Smooth muscle cell (in vitro differentiated cells): ENCODE results near the gene PLEKHG2. TPM values are rescaled to one million over a fixed set of nuclear protein-coding genes. Genes with fewer than 3 reads are reported as not detected.

Experiments used
- DNase-seq: peaks from one replicate; lab custom pipeline; 2025; ENCODE audit not compliant: unreplicated experiment; lab: John Stamatoyannopoulos, UW
- H2AFZ ChIP-seq: fragments of 200-600 bp; sonication (generic); 2 replicates; pipeline ENCODE4 v1.6.0; 2016; ENCODE audit warnings: antibody characterized with exemption, low read depth, mild to moderate bottlenecking
- H3F3A ChIP-seq: fragments of 200-600 bp; sonication (generic); 2 replicates; pipeline ENCODE4 v1.6.0; 2017; ENCODE audit warnings: antibody characterized with exemption, low read depth
- H3K27ac ChIP-seq: fragments of 200-600 bp; sonication (generic); 2 replicates; pipeline ENCODE4 v1.5.1; 2016; ENCODE audit warnings: low read depth, mild to moderate bottlenecking
- H3K27me3 ChIP-seq: fragments of 200-600 bp; sonication (generic); 2 replicates; pipeline ENCODE4 v1.6.1; 2016; ENCODE audit warnings: low read depth, mild to moderate bottlenecking
- H3K36me3 ChIP-seq: fragments of 200-600 bp; sonication (generic); 2 replicates; pipeline ENCODE4 v1.5.1; 2016; ENCODE audit warnings: low read depth
- H3K4me1 ChIP-seq: fragments of 200-600 bp; sonication (generic); 2 replicates; pipeline ENCODE4 v1.5.1; 2016; ENCODE audit warnings: low read depth
- H3K4me2 ChIP-seq: fragments of 200-600 bp; sonication (generic); 2 replicates; pipeline ENCODE4 v1.6.0; 2016; ENCODE audit warnings: mild to moderate bottlenecking
- H3K4me3 ChIP-seq: fragments of 200-600 bp; sonication (generic); 2 replicates; pipeline ENCODE4 v1.5.1; 2016; ENCODE audit warnings: mild to moderate bottlenecking
- H3K79me2 ChIP-seq: fragments of 200-600 bp; sonication (generic); 2 replicates; pipeline ENCODE4 v1.6.0; 2016; ENCODE audit warnings: low read depth, mild to moderate bottlenecking
- H3K9ac ChIP-seq: fragments of 200-600 bp; sonication (generic); 2 replicates; pipeline ENCODE4 v1.6.0; 2016; ENCODE audit warnings: low read depth
- H3K9me3 ChIP-seq: fragments of 200-600 bp; sonication (generic); replicated peaks from 2 replicates; pipeline ENCODE4 v1.5.1; 2016; ENCODE audit warnings: low read depth
- H4K20me1 ChIP-seq: fragments of 200-600 bp; sonication (generic); 2 replicates; pipeline ENCODE4 v1.6.0; 2016; ENCODE audit warnings: low read depth
- CTCF ChIP-seq: fragments of 200-600 bp; sonication (generic); IDR thresholded peaks from 2 replicates; pipeline ENCODE4 v1.5.1; 2017; ENCODE audit warnings: borderline replicate concordance, mild to moderate bottlenecking, antibody characterized with exemption; ENCODE audit not compliant: insufficient read depth, poor library complexity, severe bottlenecking
- WGBS: methylation state at CpG from one replicate; pipeline ENCODE4 v1.1.7; 2016; ENCODE audit warnings: low lambda C conversion rate; 5-methylcytosine and 5-hydroxymethylcytosine counted together
- polyA plus RNA-seq: library from polyadenylated mRNA; unstranded; fragments of >200 nt; fragmentation: Nextera tagmentation; extraction: Ambion mirVana; gene quantifications from 2 replicates; pipeline ENCODE4 v1.2.1, GENCODE V29; 2016
- total RNA-seq: library from RNA; depleted of rRNA; stranded (reverse); fragments of >200 nt; gene quantifications from 2 replicates; pipeline ENCODE4 v1.2.3, GENCODE V29; 2014

The PLEKHG2 gene, protein sequence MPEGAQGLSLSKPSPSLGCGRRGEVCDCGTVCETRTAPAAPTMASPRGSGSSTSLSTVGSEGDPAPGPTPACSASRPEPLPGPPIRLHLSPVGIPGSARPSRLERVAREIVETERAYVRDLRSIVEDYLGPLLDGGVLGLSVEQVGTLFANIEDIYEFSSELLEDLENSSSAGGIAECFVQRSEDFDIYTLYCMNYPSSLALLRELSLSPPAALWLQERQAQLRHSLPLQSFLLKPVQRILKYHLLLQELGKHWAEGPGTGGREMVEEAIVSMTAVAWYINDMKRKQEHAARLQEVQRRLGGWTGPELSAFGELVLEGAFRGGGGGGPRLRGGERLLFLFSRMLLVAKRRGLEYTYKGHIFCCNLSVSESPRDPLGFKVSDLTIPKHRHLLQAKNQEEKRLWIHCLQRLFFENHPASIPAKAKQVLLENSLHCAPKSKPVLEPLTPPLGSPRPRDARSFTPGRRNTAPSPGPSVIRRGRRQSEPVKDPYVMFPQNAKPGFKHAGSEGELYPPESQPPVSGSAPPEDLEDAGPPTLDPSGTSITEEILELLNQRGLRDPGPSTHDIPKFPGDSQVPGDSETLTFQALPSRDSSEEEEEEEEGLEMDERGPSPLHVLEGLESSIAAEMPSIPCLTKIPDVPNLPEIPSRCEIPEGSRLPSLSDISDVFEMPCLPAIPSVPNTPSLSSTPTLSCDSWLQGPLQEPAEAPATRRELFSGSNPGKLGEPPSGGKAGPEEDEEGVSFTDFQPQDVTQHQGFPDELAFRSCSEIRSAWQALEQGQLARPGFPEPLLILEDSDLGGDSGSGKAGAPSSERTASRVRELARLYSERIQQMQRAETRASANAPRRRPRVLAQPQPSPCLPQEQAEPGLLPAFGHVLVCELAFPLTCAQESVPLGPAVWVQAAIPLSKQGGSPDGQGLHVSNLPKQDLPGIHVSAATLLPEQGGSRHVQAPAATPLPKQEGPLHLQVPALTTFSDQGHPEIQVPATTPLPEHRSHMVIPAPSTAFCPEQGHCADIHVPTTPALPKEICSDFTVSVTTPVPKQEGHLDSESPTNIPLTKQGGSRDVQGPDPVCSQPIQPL (N-terminal part only)
- total RNA-seq (16.3 and 42.2 TPM in 2 replicates), polyA plus RNA-seq (33.0 and 51.9 TPM in 2 replicates)

DNA sequence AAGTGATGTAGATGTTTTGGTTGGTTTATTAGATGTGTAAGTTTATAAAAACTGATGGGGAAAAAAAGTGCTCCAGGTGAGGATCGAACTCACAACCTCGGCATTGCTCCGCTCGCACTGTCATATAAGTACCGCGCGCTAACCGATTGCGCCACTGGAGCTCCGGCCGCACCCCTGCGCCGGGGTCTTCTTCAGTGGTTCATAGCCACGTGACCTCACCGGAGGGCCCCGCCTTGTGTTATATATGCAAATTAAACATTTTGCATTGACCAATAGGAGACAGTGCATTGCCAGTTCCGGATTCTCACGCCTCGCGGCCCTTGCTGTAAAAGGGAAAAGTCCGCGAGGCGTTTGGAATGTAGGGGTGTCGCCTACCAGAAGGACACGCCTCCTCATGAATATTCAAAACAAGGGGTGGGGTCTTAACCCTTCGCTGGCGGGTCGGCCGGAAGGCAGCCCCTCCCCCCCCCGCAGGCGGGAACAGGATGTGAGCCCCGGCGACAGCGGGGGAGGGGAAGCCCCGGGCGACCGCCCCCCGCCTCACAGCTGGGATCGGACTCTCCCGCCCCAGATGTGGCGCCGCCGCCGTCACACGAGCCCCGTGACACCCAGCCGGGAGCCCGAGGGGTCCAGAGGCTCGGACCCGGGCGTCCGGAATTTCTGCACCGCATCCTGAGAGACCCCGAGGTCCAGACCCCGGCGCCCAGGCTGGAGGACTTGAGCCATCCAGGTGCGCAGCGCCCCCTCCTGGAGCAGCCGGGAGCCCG lies at the start of gene PLEKHG2:
TSS of gene PLEKHG2 (plus strand) at position 570 of the 767 bp plus-strand sequence. CDS start 1,418 bp downstream, outside the sequence.
- peak; percentile 99 for DNase-seq
- H4K20me1 ChIP-seq = peaks cover 44% of the 10 kb centered on the region
- 1% methylated on average over 51 of the region's 60 CpGs for WGBS
- H3K4me1 ChIP-seq = peaks cover 20% of the 10 kb centered on the region
- no peaks in the 10 kb centered on the region for H3K36me3 ChIP-seq
- no peaks in the 10 kb centered on the region for H3K9me3 ChIP-seq
- H3K4me3 ChIP-seq = peak within 1 kb of the TSS; percentile 96
- peak; percentile 86 for TF ChIP-seq CTCF
- peak within 1 kb of the TSS; percentile 33 for H2AFZ ChIP-seq
- peaks cover 62% of the 10 kb centered on the region for H3K79me2 ChIP-seq
- H3K4me2 ChIP-seq = peak within 1 kb of the TSS; percentile 94
- H3K27me3 ChIP-seq = no peaks in the 10 kb centered on the region
- peak within 1 kb of the TSS; percentile 95 for H3K27ac ChIP-seq
- peaks cover 18% of the 10 kb centered on the region for H3F3A ChIP-seq
- peak within 1 kb of the TSS; percentile 75 for H3K9ac ChIP-seq

DNA sequence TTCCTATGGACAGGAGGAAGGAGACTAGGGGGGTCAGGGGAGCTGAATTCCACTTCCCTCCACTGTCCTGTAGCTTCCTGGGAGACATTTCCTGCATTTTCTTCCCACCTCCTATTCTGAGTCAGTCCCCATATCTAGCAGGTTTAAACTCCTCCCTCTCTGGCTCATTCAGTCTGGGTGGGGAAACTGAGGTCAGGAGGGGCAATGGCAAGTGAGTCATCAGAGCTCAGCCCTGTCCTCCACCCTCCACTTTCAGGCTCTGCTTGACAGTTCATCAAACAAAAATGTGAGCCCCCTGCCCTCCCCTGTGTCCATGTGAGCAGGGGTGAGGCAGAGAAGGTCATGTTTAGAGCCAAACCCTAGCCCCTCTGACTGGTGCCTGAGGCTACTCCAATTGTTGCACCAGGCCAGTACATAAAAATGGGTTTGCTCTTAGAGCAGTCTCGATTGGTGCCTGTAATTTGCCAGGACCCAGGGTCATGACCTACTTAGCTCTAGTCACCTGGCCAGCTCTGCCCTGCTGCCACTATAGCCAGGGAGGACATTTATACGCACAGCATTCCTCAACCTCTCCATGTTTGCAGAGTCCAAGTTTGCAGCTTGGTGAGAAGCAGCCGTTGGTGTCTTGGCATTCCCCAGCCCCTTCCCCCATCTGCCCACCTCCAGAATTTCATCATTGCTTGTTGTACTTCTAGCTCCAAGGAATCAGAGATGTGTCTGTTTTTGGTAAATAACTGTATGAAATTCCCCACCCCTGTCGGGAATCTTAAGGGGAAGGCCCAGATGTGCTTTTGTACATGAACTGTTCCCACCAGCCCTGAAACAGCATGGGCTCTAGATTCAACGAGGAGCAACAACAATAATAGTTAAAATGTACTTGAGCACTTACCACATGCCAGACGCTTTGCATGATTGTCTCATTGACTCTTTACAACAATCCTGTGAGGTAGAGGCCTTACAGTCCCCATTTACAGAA lies 49.5 kb upstream of the PLEKHG2 start:
- WGBS = 93% methylated on average over 6 of the region's 6 CpGs
- no peaks in the 10 kb centered on the region for H3K79me2 ChIP-seq
- no peak for DNase-seq
- no peak overlapping the region for H3K4me3 ChIP-seq
- H3K4me2 ChIP-seq = no peak overlapping the region
- H3K4me1 ChIP-seq = no peaks in the 10 kb centered on the region
- TF ChIP-seq CTCF = no peak
- peaks cover 34% of the 10 kb centered on the region for H4K20me1 ChIP-seq
- peaks cover 6% of the 10 kb centered on the region for H3K36me3 ChIP-seq
- H3K27me3 ChIP-seq = no peaks in the 10 kb centered on the region
- no peak overlapping the region for H3K9ac ChIP-seq
- no peaks in the 10 kb centered on the region for H3F3A ChIP-seq
- no peaks in the 10 kb centered on the region for H3K9me3 ChIP-seq
- H2AFZ ChIP-seq = no peak overlapping the region
- no peak overlapping the region for H3K27ac ChIP-seq

- 92% methylated on average over 5 of the region's 5 CpGs for WGBS
- no peak for DNase-seq
- H3K4me3 ChIP-seq = no peak overlapping the region
- no peak overlapping the region for H3K4me2 ChIP-seq
- no peak overlapping the region for H3K9ac ChIP-seq
- H3K9me3 ChIP-seq = no peaks in the 10 kb centered on the region
- H3K27me3 ChIP-seq = no peaks in the 10 kb centered on the region
- no peaks in the 10 kb centered on the region for H3F3A ChIP-seq
- H3K27ac ChIP-seq = no peak overlapping the region
- peaks cover 43% of the 10 kb centered on the region for H4K20me1 ChIP-seq
- TF ChIP-seq CTCF = no peak
- no peaks in the 10 kb centered on the region for H3K79me2 ChIP-seq
- peaks cover 6% of the 10 kb centered on the region for H3K36me3 ChIP-seq
- H3K4me1 ChIP-seq = no peaks in the 10 kb centered on the region
- H2AFZ ChIP-seq = no peak overlapping the region
Observed at GRCh38 chr19:39363901-39364457, 48.5 kb upstream of the PLEKHG2 start.
